Measurements from ENCODE around the gene TMEM131.
"Not testable (repeated sequence)": the region's sequence is repeated elsewhere in the genome, so short reads cannot be mapped to it uniquely, and the experiment has no call there.

The TMEM131 gene

GRCh38 chr2:98034745-98035144, 39.0 kb upstream of the TMEM131 start:
- H3K4me3 ChIP-seq (ENCODE audit: insufficient read depth, low read depth, low read length) = no peak overlapping the region
- 83 to 86% methylated on average over 14 of the region's 14 CpGs for WGBS, 2 experiments
- no peak overlapping the region for H3K27ac ChIP-seq (ENCODE audit: insufficient read depth, low read depth, low read length, poor library complexity, severe bottlenecking)
- no peaks in the 10 kb centered on the region for H3K36me3 ChIP-seq (ENCODE audit: control insufficient read depth, insufficient read depth, low read length)
- H3K9me3 ChIP-seq (ENCODE audit: control insufficient read depth, low read length) = no peaks in the 10 kb centered on the region
- no peaks in the 10 kb centered on the region for H3K4me1 ChIP-seq (ENCODE audit: control insufficient read depth, insufficient read depth, low read length)
- no peaks in the 10 kb centered on the region for H3K27me3 ChIP-seq (ENCODE audit: control insufficient read depth, insufficient read depth, low read length, poor library complexity, severe bottlenecking)

- no peaks in the 10 kb centered on the region for H3K9me3 ChIP-seq (ENCODE audit: control insufficient read depth, low read length)
- H3K4me3 ChIP-seq (ENCODE audit: insufficient read depth, low read depth, low read length) = no peak overlapping the region
- no peaks in the 10 kb centered on the region for H3K27me3 ChIP-seq (ENCODE audit: control insufficient read depth, insufficient read depth, low read length, poor library complexity, severe bottlenecking)
- no peaks in the 10 kb centered on the region for H3K36me3 ChIP-seq (ENCODE audit: control insufficient read depth, insufficient read depth, low read length)
- WGBS, 2 experiments = 90 to 97% methylated on average over 2 of the region's 2 CpGs
- peaks cover 11% of the 10 kb centered on the region for H3K4me1 ChIP-seq (ENCODE audit: control insufficient read depth, insufficient read depth, low read length)
- no peak overlapping the region for H3K27ac ChIP-seq (ENCODE audit: insufficient read depth, low read depth, low read length, poor library complexity, severe bottlenecking)
Observed at GRCh38 chr2:98032086-98032485, 36.3 kb upstream of the TMEM131 start.

GRCh38 chr2:98029718-98030222, 34.0 kb upstream of the TMEM131 start:
- no peak overlapping the region for H3K27ac ChIP-seq (ENCODE audit: insufficient read depth, low read depth, low read length, poor library complexity, severe bottlenecking)
- no peak overlapping the region for H3K4me3 ChIP-seq (ENCODE audit: insufficient read depth, low read depth, low read length)
- peaks cover 11% of the 10 kb centered on the region for H3K4me1 ChIP-seq (ENCODE audit: control insufficient read depth, insufficient read depth, low read length)
- no peaks in the 10 kb centered on the region for H3K9me3 ChIP-seq (ENCODE audit: control insufficient read depth, low read length)
- no peaks in the 10 kb centered on the region for H3K36me3 ChIP-seq (ENCODE audit: control insufficient read depth, insufficient read depth, low read length)
- no peaks in the 10 kb centered on the region for H3K27me3 ChIP-seq (ENCODE audit: control insufficient read depth, insufficient read depth, low read length, poor library complexity, severe bottlenecking)
- 93 to 96% methylated on average over 5 to 6 of the region's 6 CpGs for WGBS, 2 experiments

GRCh38 chr2:98028931-98029717, 33.4 kb upstream of the TMEM131 start:
- WGBS, 2 experiments = 95% methylated on average over 12 of the region's 12 CpGs

GRCh38 chr2:98028101-98028561, 32.4 kb upstream of the TMEM131 start:
- H3K9me3 ChIP-seq (ENCODE audit: control insufficient read depth, low read length) = no peaks in the 10 kb centered on the region
- no peaks in the 10 kb centered on the region for H3K36me3 ChIP-seq (ENCODE audit: control insufficient read depth, insufficient read depth, low read length)
- no peak overlapping the region for H3K27ac ChIP-seq (ENCODE audit: insufficient read depth, low read depth, low read length, poor library complexity, severe bottlenecking)
- H3K4me3 ChIP-seq (ENCODE audit: insufficient read depth, low read depth, low read length) = no peak overlapping the region
- no peaks in the 10 kb centered on the region for H3K27me3 ChIP-seq (ENCODE audit: control insufficient read depth, insufficient read depth, low read length, poor library complexity, severe bottlenecking)
- peaks cover 11% of the 10 kb centered on the region for H3K4me1 ChIP-seq (ENCODE audit: control insufficient read depth, insufficient read depth, low read length)
- 52 to 62% methylated on average over 4 of the region's 4 CpGs for WGBS, 2 experiments

More at GRCh38 chr2:98028931-98029717, 33.4 kb upstream of the TMEM131 start:
- H3K4me3 ChIP-seq (ENCODE audit: insufficient read depth, low read depth, low read length) = no peak overlapping the region
- no peaks in the 10 kb centered on the region for H3K27me3 ChIP-seq (ENCODE audit: control insufficient read depth, insufficient read depth, low read length, poor library complexity, severe bottlenecking)
- no peaks in the 10 kb centered on the region for H3K9me3 ChIP-seq (ENCODE audit: control insufficient read depth, low read length)
- H3K4me1 ChIP-seq (ENCODE audit: control insufficient read depth, insufficient read depth, low read length) = peaks cover 11% of the 10 kb centered on the region
- no peaks in the 10 kb centered on the region for H3K36me3 ChIP-seq (ENCODE audit: control insufficient read depth, insufficient read depth, low read length)
- H3K27ac ChIP-seq (ENCODE audit: insufficient read depth, low read depth, low read length, poor library complexity, severe bottlenecking) = no peak overlapping the region

- Histone ChIP-seq H3K4me1 (ENCODE audit: control insufficient read depth, insufficient read depth, low read length) (peaks cover 11% of the 10 kb centered on the region), H3K36me3 (ENCODE audit: control insufficient read depth, insufficient read depth, low read length) (no peaks in the 10 kb centered on the region), H3K27ac (ENCODE audit: insufficient read depth, low read depth, low read length, poor library complexity, severe bottlenecking) (no peak overlapping the region), H3K27me3 (ENCODE audit: control insufficient read depth, insufficient read depth, low read length, poor library complexity, severe bottlenecking) (no peaks in the 10 kb centered on the region), H3K4me3 (ENCODE audit: insufficient read depth, low read depth, low read length) (no peak overlapping the region), H3K9me3 (ENCODE audit: control insufficient read depth, low read length) (no peaks in the 10 kb centered on the region)
- 89 to 90% methylated on average over 3 of the region's 3 CpGs for whole genome bisulfite sequencing, 2 experiments
Observed at GRCh38 chr2:98027538-98027937, 31.8 kb upstream of the TMEM131 start.

- no peaks in the 10 kb centered on the region for H3K27me3 ChIP-seq (ENCODE audit: control insufficient read depth, insufficient read depth, low read length, poor library complexity, severe bottlenecking)
- no peaks in the 10 kb centered on the region for H3K9me3 ChIP-seq (ENCODE audit: control insufficient read depth, low read length)
- H3K27ac ChIP-seq (ENCODE audit: insufficient read depth, low read depth, low read length, poor library complexity, severe bottlenecking) = no peak overlapping the region
- H3K4me1 ChIP-seq (ENCODE audit: control insufficient read depth, insufficient read depth, low read length) = peaks cover 11% of the 10 kb centered on the region
- WGBS, 2 experiments = 92% methylated on average over 2 of the region's 2 CpGs
- no peaks in the 10 kb centered on the region for H3K36me3 ChIP-seq (ENCODE audit: control insufficient read depth, insufficient read depth, low read length)
- H3K4me3 ChIP-seq (ENCODE audit: insufficient read depth, low read depth, low read length) = no peak overlapping the region
Observed at GRCh38 chr2:98026927-98027522, 31.3 kb upstream of the TMEM131 start.

- WGBS, 2 experiments = 91 to 95% methylated on average over 5 of the region's 5 CpGs
- H3K36me3 ChIP-seq (ENCODE audit: control insufficient read depth, insufficient read depth, low read length) = no peaks in the 10 kb centered on the region
- no peaks in the 10 kb centered on the region for H3K27me3 ChIP-seq (ENCODE audit: control insufficient read depth, insufficient read depth, low read length, poor library complexity, severe bottlenecking)
- no peaks in the 10 kb centered on the region for H3K9me3 ChIP-seq (ENCODE audit: control insufficient read depth, low read length)
- H3K4me3 ChIP-seq (ENCODE audit: insufficient read depth, low read depth, low read length) = no peak overlapping the region
- no peak overlapping the region for H3K27ac ChIP-seq (ENCODE audit: insufficient read depth, low read depth, low read length, poor library complexity, severe bottlenecking)
- H3K4me1 ChIP-seq (ENCODE audit: control insufficient read depth, insufficient read depth, low read length) = peaks cover 13% of the 10 kb centered on the region
Observed at GRCh38 chr2:98026292-98026691, 30.5 kb upstream of the TMEM131 start.

- peaks cover 18% of the 10 kb centered on the region for H3K4me1 ChIP-seq (ENCODE audit: control insufficient read depth, insufficient read depth, low read length)
- no peaks in the 10 kb centered on the region for H3K9me3 ChIP-seq (ENCODE audit: control insufficient read depth, low read length)
- no peaks in the 10 kb centered on the region for H3K36me3 ChIP-seq (ENCODE audit: control insufficient read depth, insufficient read depth, low read length)
- no peak overlapping the region for H3K4me3 ChIP-seq (ENCODE audit: insufficient read depth, low read depth, low read length)
- no peak overlapping the region for H3K27ac ChIP-seq (ENCODE audit: insufficient read depth, low read depth, low read length, poor library complexity, severe bottlenecking)
- no peaks in the 10 kb centered on the region for H3K27me3 ChIP-seq (ENCODE audit: control insufficient read depth, insufficient read depth, low read length, poor library complexity, severe bottlenecking)
Observed at GRCh38 chr2:98025481-98026037, 29.8 kb upstream of the TMEM131 start.

- H3K36me3 ChIP-seq (ENCODE audit: control insufficient read depth, insufficient read depth, low read length); H3K4me3 ChIP-seq (ENCODE audit: insufficient read depth, low read depth, low read length); H3K9me3 ChIP-seq (ENCODE audit: control insufficient read depth, low read length); H3K27ac ChIP-seq (ENCODE audit: insufficient read depth, low read depth, low read length, poor library complexity, severe bottlenecking); H3K27me3 ChIP-seq (ENCODE audit: control insufficient read depth, insufficient read depth, low read length, poor library complexity, severe bottlenecking); H3K4me1 ChIP-seq (ENCODE audit: control insufficient read depth, insufficient read depth, low read length): not testable (repeated sequence)
- WGBS, 2 experiments = 91 to 95% methylated on average over 3 of the region's 3 CpGs
Observed at GRCh38 chr2:98022067-98022466, 26.3 kb upstream of the TMEM131 start.

Measured in ectodermal cell (in vitro differentiated cells).